ENCODE results near the gene GPATCH1. TPM values are rescaled to one million over a fixed set of nuclear protein-coding genes. Genes with fewer than 3 reads are reported as not detected.
"Not testable (repeated sequence)": the region's sequence is repeated elsewhere in the genome, so short reads cannot be mapped to it uniquely, and the experiment has no call there.

GPATCH1 gene
- total RNA-seq, 1 donor from 2014 or later, result 12.2 TPM

DNA sequence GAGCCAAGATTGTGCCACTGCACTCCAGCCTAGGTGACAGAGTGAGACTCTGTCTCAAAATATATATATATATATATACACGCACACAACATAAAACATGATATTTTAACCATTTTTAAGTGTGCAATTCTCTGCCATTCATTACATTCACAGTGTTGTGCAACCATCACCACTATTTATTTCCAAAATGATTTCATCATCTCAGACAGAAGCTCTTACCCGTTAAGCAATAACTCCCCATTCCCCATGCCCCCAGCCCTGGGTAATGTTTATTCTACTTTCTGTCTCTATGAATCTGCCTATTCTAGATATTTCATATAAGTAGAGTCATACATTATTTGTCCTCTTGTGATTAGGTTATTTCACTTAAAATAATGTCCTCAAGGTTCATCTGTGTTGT lies 71.2 kb downstream of the GPATCH1 start:
- H3K4me3 Mint-ChIP-seq, result no peak overlapping the region
- no peak overlapping the region for H3K27ac Mint-ChIP-seq
- H3K4me1 Mint-ChIP-seq (ENCODE audit: unreplicated experiment), result no peaks in the 10 kb centered on the region
- no peaks in the 10 kb centered on the region for H3K36me3 Mint-ChIP-seq
- DNase-seq (ENCODE audit: extremely low spot score, unreplicated experiment), result no peak
- H3K9me3 Mint-ChIP-seq, result no peaks in the 10 kb centered on the region
- no peak for TF ChIP-seq CTCF (conservative IDR thresholded peaks at IDR 0.05)
- H3K27me3 Mint-ChIP-seq, result no peaks in the 10 kb centered on the region

- H3K36me3 Mint-ChIP-seq; H3K4me3 Mint-ChIP-seq; DNase-seq (ENCODE audit: extremely low spot score, unreplicated experiment); H3K27me3 Mint-ChIP-seq; H3K4me1 Mint-ChIP-seq (ENCODE audit: unreplicated experiment); H3K27ac Mint-ChIP-seq; H3K9me3 Mint-ChIP-seq: not testable (repeated sequence)
Measured at GRCh38 chr19:33152625-33153024, 71.6 kb downstream of the GPATCH1 start.

GRCh38 chr19:33154313-33154712 lies 73.3 kb downstream of the GPATCH1 start:
- H3K4me1 Mint-ChIP-seq (ENCODE audit: unreplicated experiment); H3K4me3 Mint-ChIP-seq; DNase-seq (ENCODE audit: extremely low spot score, unreplicated experiment); H3K27me3 Mint-ChIP-seq; H3K9me3 Mint-ChIP-seq; H3K27ac Mint-ChIP-seq; H3K36me3 Mint-ChIP-seq: not testable (repeated sequence)

GRCh38 chr19:33156334-33156733 lies 75.4 kb downstream of the GPATCH1 start:
- Mint-ChIP-seq H3K4me3 (no peak overlapping the region), H3K9me3 (no peaks in the 10 kb centered on the region), H3K27ac (no peak overlapping the region), H3K36me3 (no peaks in the 10 kb centered on the region), H3K27me3 (no peaks in the 10 kb centered on the region), H3K4me1 (ENCODE audit: unreplicated experiment) (no peaks in the 10 kb centered on the region)
- no peak for DNase-seq (ENCODE audit: extremely low spot score, unreplicated experiment)
- no peak for TF ChIP-seq CTCF (conservative IDR thresholded peaks at IDR 0.05)

DNA sequence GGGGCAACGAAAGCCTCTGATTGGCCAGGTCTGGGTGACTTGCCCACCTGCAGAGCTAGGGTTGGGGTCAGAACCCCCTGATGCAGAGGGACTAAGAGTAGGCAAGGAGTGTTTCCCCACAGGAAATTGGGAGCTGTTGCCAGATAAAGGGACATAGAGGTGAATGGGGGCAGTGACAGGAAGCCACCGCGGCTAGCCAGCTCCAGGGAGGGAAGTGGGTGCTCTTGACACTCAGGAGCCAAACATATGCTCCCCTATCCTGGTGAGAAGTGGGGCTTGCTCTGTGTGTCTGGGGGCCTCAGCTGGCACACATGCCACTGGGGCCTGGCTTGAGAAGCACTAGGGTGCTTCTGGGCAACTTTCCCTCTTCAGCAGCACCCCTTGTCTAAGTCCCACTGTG lies 76.9 kb downstream of the GPATCH1 start:
- DNase-seq (ENCODE audit: extremely low spot score, unreplicated experiment), result no peak
- no peaks in the 10 kb centered on the region for H3K4me1 Mint-ChIP-seq (ENCODE audit: unreplicated experiment)
- TF ChIP-seq CTCF (conservative IDR thresholded peaks at IDR 0.05), result no peak
- no peaks in the 10 kb centered on the region for H3K36me3 Mint-ChIP-seq
- H3K27me3 Mint-ChIP-seq, result no peaks in the 10 kb centered on the region
- H3K9me3 Mint-ChIP-seq, result no peaks in the 10 kb centered on the region
- no peak overlapping the region for H3K4me3 Mint-ChIP-seq
- H3K27ac Mint-ChIP-seq, result no peak overlapping the region

DNA sequence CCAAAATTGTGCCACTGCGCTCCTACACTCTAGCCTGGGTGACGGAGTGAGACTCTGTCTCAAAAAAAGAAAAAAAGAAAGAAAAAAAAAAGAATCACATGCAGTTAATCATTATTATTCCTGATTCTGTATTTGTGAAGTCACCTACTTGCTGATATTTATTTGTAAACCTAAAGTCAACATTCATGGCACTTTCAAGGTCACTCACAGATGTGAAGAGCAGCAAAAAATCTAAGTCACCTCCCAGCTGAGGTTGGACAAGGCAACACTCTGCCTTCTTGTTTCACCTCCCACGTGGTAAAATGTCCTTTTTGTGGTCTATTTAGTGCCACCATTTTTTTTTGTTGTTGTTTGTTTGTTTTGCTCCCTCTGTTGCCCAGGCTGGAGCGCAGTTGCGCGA lies 77.4 kb downstream of the GPATCH1 start:
- Mint-ChIP-seq H3K9me3 (no peaks in the 10 kb centered on the region), H3K27me3 (no peaks in the 10 kb centered on the region)
- no peak for DNase-seq (ENCODE audit: extremely low spot score, unreplicated experiment)

More for the DNA sequence above, 77.4 kb downstream of the GPATCH1 start:
- no peaks in the 10 kb centered on the region for H3K36me3 Mint-ChIP-seq
- TF ChIP-seq CTCF (conservative IDR thresholded peaks at IDR 0.05), result no peak
- H3K27ac Mint-ChIP-seq, result no peak overlapping the region
- no peaks in the 10 kb centered on the region for H3K4me1 Mint-ChIP-seq (ENCODE audit: unreplicated experiment)
- H3K4me3 Mint-ChIP-seq, result no peak overlapping the region

All from type B pancreatic cell (in vitro differentiated cells).